K562 (cell line): ENCODE measurements around the gene MOB3B. TPM values are rescaled to one million over a fixed set of nuclear protein-coding genes. Genes with fewer than 3 reads are reported as not detected.

Experiments
- ATAC-seq: fragments of 200-7000 bp; cut with Tn5 transposase; 3 replicates; pipeline ENCODE4 v1.9.1; 2020; ENCODE audit warnings: moderate library complexity
- BruUV-seq: library from RNA; stranded (reverse); fragments of 400-500 nt; replicated peaks from 2 replicates; lab custom pipeline; 2021; lab: Mats Ljungman, UMichigan
- CTCF ChIA-PET: fragments of 300-600 bp; formaldehyde crosslinking; extraction: SDS; loops from one replicate; lab custom pipeline; 2021; ENCODE audit warnings: low intra/inter-chr PET ratio; lab: Yijun Ruan, JAX
- POLR2A ChIA-PET: fragments of 300-600, 350-650 bp; sonication (Branson Sonifier 250); formaldehyde crosslinking; extraction: SDS; loops from one replicate; lab custom pipeline; 2021; ENCODE audit warnings: antibody characterized with exemption, inconsistent platforms; lab: Yijun Ruan, JAX
- DNase-seq, 4 experiments: peaks; one replicate each; pipeline versions ENCODE4 v3.0.0 to v3.0.0-alpha.2; 2011 to 2018; ENCODE audit warnings: low spot score in 3 of 4, mixed read lengths in 3 of 4; ENCODE audit errors: extremely low read depth in 1 of 4
- FAIRE-seq: peaks from 2 replicates; lab custom pipeline; 2011; peaks lifted over from hg19 to GRCh38; lab: Jason Lieb, UNC
- H2AFZ ChIP-seq: 2 replicates; pipeline ENCODE4 v1.6.0; 2011; ENCODE audit warnings: low read depth, low read length, control low read depth, inconsistent platforms
- H3K27ac ChIP-seq: fragments of 200-600 bp; 3 replicates; pipeline ENCODE4 v1.8.0; 2011; ENCODE audit warnings: low read depth, mild to moderate bottlenecking, control low read depth, inconsistent platforms, low read length, moderate library complexity, mixed read lengths; ENCODE audit errors: extremely low read depth
- H3K27me3 ChIP-seq, 2 experiments: fragments of 300-600 bp in 1 of 2; 2 replicates in 1 of 2; 3 replicates in 1 of 2; pipeline versions ENCODE4 v1.6.0 to v1.8.0; 2011; ENCODE audit warnings: inconsistent platforms in 2 of 2, low read length in 2 of 2, mild to moderate bottlenecking in 1 of 2, mixed read lengths in 1 of 2, moderate library complexity in 1 of 2; ENCODE audit not compliant: control insufficient read depth in 2 of 2, insufficient read depth in 2 of 2
- H3K36me3 ChIP-seq: fragments of 300-600 bp; 3 replicates; pipeline ENCODE4 v1.8.0; 2011; ENCODE audit warnings: mild to moderate bottlenecking, low read length, inconsistent platforms; ENCODE audit not compliant: control insufficient read depth, insufficient read depth
- H3K4me1 ChIP-seq, 2 experiments: fragments of 200-600 bp in 1 of 2; replicated peaks in 1 of 2; 2 replicates in 1 of 2; 3 replicates in 1 of 2; pipeline versions ENCODE4 v1.5.1 to v1.8.0; 2011; ENCODE audit warnings: inconsistent platforms in 2 of 2, low read length in 2 of 2, mild to moderate bottlenecking in 1 of 2, mixed read lengths in 1 of 2, moderate library complexity in 1 of 2; ENCODE audit not compliant: control insufficient read depth in 2 of 2, insufficient read depth in 2 of 2
- H3K4me2 ChIP-seq: 2 replicates; pipeline ENCODE4 v1.6.1; 2011; ENCODE audit warnings: low read length, control low read depth, inconsistent platforms, mixed read lengths; ENCODE audit not compliant: insufficient read depth
- H3K4me3 ChIP-seq: fragments of 200-600 bp; sonication (generic), shearing (Covaris generic); 2 replicates; pipeline ENCODE4 v1.5.1; 2016; ENCODE audit warnings: control low read depth, inconsistent platforms
- H3K79me2 ChIP-seq: fragments of 200-600 bp; 3 replicates; pipeline ENCODE4 v1.8.0; 2011; ENCODE audit warnings: low read length, inconsistent platforms; ENCODE audit not compliant: control insufficient read depth, insufficient read depth
- H3K9ac ChIP-seq, 2 experiments: 2 replicates each; pipeline versions ENCODE4 v1.6.0 to v1.6.1; 2011; ENCODE audit warnings: low read depth in 2 of 2, low read length in 2 of 2, control low read depth in 1 of 2, inconsistent platforms in 1 of 2, mild to moderate bottlenecking in 1 of 2, mixed read lengths in 1 of 2; ENCODE audit not compliant: insufficient read depth in 1 of 2
- H3K9me1 ChIP-seq: one replicate; pipeline ENCODE4 v1.6.0; 2011; ENCODE audit warnings: inconsistent platforms, mild to moderate bottlenecking, low read length, moderate library complexity; ENCODE audit not compliant: control insufficient read depth, insufficient read depth
- H3K9me3 ChIP-seq: replicated peaks from 2 replicates; pipeline ENCODE4 v1.5.1; 2011; ENCODE audit warnings: low read depth, low read length, inconsistent platforms; ENCODE audit not compliant: control insufficient read depth, insufficient read depth
- H4K20me1 ChIP-seq: replicated peaks from 2 replicates; pipeline ENCODE4 v1.6.1; 2011; ENCODE audit warnings: low read length, inconsistent platforms, mixed read lengths; ENCODE audit not compliant: control insufficient read depth, insufficient read depth
- ARID3B ChIP-seq: fragments of 250-450 bp; sonication (Bioruptor Pico); IDR thresholded peaks from 2 replicates; pipeline ENCODE4 v1.4.0; 2020; ENCODE audit warnings: borderline replicate concordance
- CTCFL ChIP-seq: IDR thresholded peaks from 2 replicates; pipeline ENCODE4 v1.6.1; 2011; ENCODE audit warnings: borderline replicate concordance, low read depth, mild to moderate bottlenecking, moderate library complexity, low read length; ENCODE audit not compliant: insufficient read depth, poor library complexity, severe bottlenecking
- FOXJ2 ChIP-seq: fragments of 200-800 bp; sonication (Bioruptor generic); IDR thresholded peaks from 2 replicates; pipeline ENCODE4 v1.6.1; 2016; ENCODE audit warnings: missing genetic modification characterization, missing compliant biosample characterization
- HES1 ChIP-seq: fragments of 450-650 bp; IDR thresholded peaks from 2 replicates; pipeline ENCODE4 v1.6.1; 2016; ENCODE audit warnings: low read depth, mild to moderate bottlenecking, moderate library complexity
- MAZ ChIP-seq, 2 experiments: fragments of 450-650 bp in 1 of 2; sonication (generic) in 1 of 2; formaldehyde crosslinking; IDR thresholded peaks in 1 of 2; conservative IDR thresholded peaks in 1 of 2; 2 replicates each; pipeline versions ENCODE4 v1.4.0 to v1.5.0; 2020; ENCODE audit warnings: mild to moderate bottlenecking in 1 of 2, missing genetic modification reagents in 1 of 2
- MEIS2 ChIP-seq: fragments of 450-650 bp; IDR thresholded peaks from 2 replicates; pipeline ENCODE4 v1.6.1; 2014; ENCODE audit warnings: mild to moderate bottlenecking; ENCODE audit not compliant: partially characterized antibody
- WGBS: fragments of 100-300 bp; shearing (Covaris generic); methylation state at CpG from one replicate; pipeline ENCODE4 v1.1.6; 2016; ENCODE audit warnings: low coverage, mixed read lengths; ENCODE audit not compliant: insufficient coverage; ENCODE audit errors: missing lambda C conversion rate; 5-methylcytosine and 5-hydroxymethylcytosine counted together
- in situ Hi-C: fragments of 300-500 bp; cut with MboI; formaldehyde crosslinking; loops from 4 replicates; pipeline ENCODE4 v1.15.0; 2018; ENCODE audit warnings: inconsistent platforms, mixed read lengths
- intact Hi-C: fragments of 100-400 bp; cut with micrococcal nuclease; formaldehyde crosslinking; loops from 2 replicates; pipeline ENCODE4 v1.14.2; 2022
- polyA plus RNA-seq, 8 experiments: library from polyadenylated mRNA; depleted of rRNA in 4 of 8; stranded (reverse) in 5 of 8; unstranded in 3 of 8; fragments of >200 nt; fragmentation: Nextera tagmentation in 2 of 8; fragmentation: Illumina TruSeq in 1 of 8; extraction: Ambion mirVana in 2 of 8; extraction: Trizol in 1 of 8; gene quantifications; 2 replicates each; pipeline versions ENCODE4 v1.2.1 to v1.2.3, GENCODE V29; 2011 to 2014; ENCODE audit warnings: inconsistent platforms in 1 of 8, missing spikeins in 1 of 8
- total RNA-seq, 7 experiments: library from RNA; depleted of rRNA in 6 of 7; stranded (reverse); fragments of >200 nt in 6 of 7; fragmentation: Illumina TruSeq in 2 of 7; extraction: Trizol in 2 of 7; gene quantifications; 2 replicates each; pipeline versions ENCODE4 v1.2.1 to v1.2.3, GENCODE V29; 2011 to 2021; ENCODE audit warnings: low replicate concordance in 1 of 7

The MOB3B gene
- total and polyA plus RNA-seq, 9 of the 15 experiments (the other 6 are each of a cell fraction or from before 2014, with no cell fraction given): 3.6 to 12.8 (median 7.2) TPM

GRCh38 chr9:27514551-27514950 is 15.1 kb downstream of the MOB3B start:
- 100% methylated on average over 2 of the region's 2 CpGs for WGBS
- H3K4me1 ChIP-seq: peaks cover 0 to 2% of the 10 kb centered on the region in 2 experiments; a peak in 3 of 5 replicates
- FAIRE-seq (no peak), ATAC-seq (no peak), DNase-seq (no peak)
- H3K9me1 ChIP-seq: no peaks in the 10 kb centered on the region
- H4K20me1 ChIP-seq: no peaks in the 10 kb centered on the region
- no peak overlapping the region for H3K9ac ChIP-seq
- no peaks in the 10 kb centered on the region for H3K27me3 ChIP-seq
- intact Hi-C loops: no loop called here
- no peak overlapping the region for H3K4me2 ChIP-seq
- CTCF ChIA-PET: no interaction called here
- no TSS peak for BruUV-seq
- POLR2A ChIA-PET: interaction anchor here (0.8 to 1.2 kb wide), 2 partner anchors 9 to 13 kb away, joined by 3 to 4 read pairs; no protein-coding TSS in a partner anchor
- H3K27ac ChIP-seq: no peak overlapping the region
- H2AFZ ChIP-seq: no peak overlapping the region
- no peak overlapping the region for H3K4me3 ChIP-seq
- H3K79me2 ChIP-seq: peaks cover 80% of the 10 kb centered on the region
- no peak for TF ChIP-seq FOXJ2 (tag)
- no peak for TF ChIP-seq MEIS2
- no peak for TF ChIP-seq ARID3B (CRISPR knock-in tag)
- no peak for TF ChIP-seq MAZ (CRISPR knock-in tag; conservative IDR thresholded peaks at IDR 0.05 in 1 of 2, IDR thresholded peaks at IDR 0.05 in 1 of 2)
- TF ChIP-seq HES1: no peak
- TF ChIP-seq CTCFL: no peak
- TF ChIP-seq, all 486 proteins: peak for 0
- no peaks in the 10 kb centered on the region for H3K36me3 ChIP-seq
- in situ Hi-C loops: no loop called here
- H3K9me3 ChIP-seq: no peaks in the 10 kb centered on the region
